GM19193 (cell line): ENCODE data around the gene PPARA.

Experiments
- POLR2A ChIP-seq: IDR thresholded peaks from 4 replicates; pipeline ENCODE4 v1.6.1; 2011; ENCODE audit not compliant: insufficient read depth, insufficient read length; ENCODE audit errors: extremely low read depth

PPARA gene

DNA sequence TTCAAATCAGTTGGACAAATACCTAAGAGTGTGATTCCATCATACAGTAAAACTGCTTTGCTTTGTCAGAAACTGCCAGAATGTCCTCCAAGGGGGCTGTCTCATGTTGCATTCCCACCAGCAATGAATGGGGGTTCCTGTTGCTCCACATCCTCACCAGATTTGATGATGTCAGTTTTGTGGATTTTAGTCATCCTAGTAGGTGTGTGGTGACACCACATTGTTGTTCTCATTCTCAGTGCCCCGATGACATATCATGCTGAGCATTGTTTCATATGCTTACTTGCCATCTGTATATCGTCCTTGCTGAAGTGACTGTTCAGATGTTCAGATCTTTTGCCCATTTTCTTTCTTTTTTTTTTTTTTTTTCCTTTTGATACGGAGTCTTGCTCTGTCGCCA is 62.7 kb downstream of the PPARA start:
- no peak for TF ChIP-seq POLR2A

DNA sequence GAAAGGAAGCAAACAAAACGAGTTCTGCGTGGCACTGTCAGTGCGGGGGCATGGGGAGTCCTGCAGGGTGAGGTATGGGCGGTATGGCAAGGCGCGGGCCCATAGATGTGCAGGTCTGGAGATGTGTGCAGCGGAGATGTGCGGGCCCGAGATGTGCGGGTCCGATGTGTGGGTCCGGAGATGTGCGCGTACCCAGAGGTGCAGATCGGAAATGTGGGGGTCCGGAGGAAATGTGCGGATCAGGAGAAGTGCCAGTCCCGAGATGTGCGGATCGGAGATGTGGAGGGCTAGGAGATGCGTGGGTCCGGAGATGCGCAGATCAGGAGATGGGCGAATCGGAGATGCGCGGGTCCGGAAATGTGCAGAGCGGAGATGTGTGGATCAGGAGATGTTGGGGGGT is 63.8 kb downstream of the PPARA start:
- TF ChIP-seq POLR2A, result no peak

DNA sequence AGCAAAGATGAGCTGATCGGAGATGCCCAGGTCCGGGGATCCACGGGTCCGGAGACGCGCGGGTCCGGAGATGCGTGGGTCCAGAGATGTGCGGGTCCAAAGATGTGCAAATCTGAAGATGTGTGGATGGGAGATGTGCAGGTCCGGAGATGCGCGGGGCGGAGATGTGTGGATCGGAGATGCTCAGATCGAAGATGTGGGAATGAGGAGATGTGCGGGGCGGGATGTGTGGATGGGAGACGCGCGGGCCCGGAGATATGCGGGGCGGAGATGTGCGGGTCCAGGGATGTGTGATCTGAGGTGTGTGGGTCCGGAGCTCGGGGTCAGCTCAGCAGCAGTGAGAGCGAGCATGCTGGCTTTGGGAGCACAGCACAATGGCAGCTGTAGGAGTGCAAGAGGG is 64.3 kb downstream of the PPARA start:
- TF ChIP-seq POLR2A, result no peak

DNA sequence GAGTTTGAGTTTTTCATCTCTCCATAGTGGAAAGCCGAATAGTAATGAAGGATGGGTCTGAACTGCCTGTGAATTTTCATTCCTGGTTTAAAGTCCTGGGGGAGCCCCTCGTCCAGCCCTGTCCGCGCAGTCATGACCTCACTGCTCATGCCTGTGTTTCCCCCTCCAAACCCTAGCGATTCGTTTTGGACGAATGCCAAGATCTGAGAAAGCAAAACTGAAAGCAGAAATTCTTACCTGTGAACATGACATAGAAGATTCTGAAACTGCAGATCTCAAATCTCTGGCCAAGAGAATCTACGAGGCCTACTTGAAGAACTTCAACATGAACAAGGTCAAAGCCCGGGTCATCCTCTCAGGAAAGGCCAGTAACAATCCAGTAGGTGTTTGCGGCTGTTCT is 69.3 kb downstream of the PPARA start:
- no peak for TF ChIP-seq POLR2A

DNA sequence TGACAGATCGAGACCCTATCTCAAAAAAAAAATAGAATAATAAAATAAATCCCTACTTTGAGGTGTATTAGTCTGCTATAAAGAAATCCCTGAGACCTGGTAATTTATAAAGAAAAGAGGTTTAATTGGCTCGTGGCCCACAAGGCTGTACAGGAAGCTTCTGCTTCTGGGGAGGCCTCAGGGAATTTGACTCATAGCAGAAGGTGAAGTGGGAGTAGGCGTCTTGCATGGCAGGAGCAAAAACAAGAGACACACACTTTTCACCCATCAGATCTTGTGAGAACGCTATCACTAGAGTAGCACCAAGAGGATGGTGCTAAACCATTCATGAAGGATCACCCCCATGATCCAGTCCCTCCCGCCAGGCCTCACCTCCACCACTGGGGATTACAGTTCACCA is 70.6 kb downstream of the PPARA start:
- TF ChIP-seq POLR2A, result no peak

DNA sequence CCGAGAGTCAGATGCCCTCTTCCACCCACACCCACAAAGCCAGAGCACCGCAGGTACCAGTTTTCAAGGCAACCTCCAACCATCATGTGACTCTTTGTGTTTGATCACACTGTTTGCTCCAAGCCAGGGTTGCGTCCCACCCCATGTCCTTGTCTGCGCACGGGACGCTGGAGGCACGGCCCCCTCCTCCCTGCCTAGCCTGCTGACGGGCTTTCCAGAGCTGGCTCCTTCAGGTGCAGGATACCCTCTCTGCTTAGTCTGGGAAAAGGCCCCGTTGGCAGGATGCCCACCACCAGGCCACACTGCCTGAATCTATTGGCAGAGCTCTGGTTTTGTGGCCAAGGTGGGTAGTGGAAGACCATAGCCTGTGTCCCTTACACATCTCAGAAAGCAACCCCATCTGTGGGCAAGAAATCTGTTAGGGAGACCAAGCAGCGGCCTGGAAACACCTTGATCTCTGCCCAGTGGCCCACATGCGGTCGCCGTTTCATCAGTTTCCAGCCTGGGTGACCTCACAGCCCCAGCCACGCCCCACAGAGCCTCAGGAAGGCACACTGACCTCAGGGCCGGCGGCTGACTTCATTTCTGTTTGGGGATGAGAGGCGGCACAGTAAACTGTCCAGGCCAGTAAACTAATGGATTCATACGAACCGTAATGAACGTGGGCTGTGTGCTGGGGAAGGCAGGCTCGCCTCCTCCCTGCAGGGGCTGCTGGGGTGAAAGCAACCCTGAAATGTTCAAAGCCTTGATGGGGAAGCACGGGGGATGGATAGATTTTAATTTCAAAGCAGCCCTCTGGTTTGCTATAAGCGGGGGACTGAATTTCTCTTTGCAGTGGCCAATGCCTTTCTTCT is 73.9 kb downstream of the PPARA start:
- no peak for TF ChIP-seq POLR2A

DNA sequence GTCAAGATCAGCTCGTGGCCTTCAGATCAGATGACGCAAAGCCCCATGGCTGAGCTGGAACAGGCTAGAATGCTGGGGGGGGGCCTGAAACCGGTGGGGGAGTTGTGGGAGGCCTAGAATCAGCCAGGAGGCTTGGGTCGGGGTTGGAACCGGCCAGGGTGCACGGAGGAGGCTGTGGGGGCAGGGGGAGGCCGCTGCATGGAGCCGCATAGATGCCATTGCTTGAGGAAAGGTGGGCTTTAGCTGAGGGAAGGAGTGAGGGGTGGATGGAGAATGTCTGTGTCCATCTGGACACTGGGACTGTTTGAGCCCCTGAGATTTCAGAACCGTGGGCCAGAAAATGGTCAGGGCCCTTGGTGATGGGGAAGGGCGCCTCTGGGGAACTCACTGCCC is 74.6 kb downstream of the PPARA start:
- no peak for TF ChIP-seq POLR2A

DNA sequence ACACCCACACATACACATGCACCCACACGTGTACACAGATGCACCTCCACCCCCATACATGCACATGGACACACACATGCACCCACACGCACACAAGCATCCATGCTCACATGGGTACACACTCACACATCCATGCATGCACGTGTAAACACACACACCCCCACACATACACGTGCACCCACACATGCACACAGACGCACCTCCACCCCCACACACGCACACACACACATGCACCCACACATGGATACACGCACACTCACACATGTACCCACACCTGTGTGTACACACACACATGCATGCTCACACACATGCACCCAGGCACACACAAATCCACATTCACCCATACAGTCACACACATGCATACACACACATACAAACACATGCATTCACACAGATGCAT is 75.3 kb downstream of the PPARA start:
- no peak for TF ChIP-seq POLR2A

DNA sequence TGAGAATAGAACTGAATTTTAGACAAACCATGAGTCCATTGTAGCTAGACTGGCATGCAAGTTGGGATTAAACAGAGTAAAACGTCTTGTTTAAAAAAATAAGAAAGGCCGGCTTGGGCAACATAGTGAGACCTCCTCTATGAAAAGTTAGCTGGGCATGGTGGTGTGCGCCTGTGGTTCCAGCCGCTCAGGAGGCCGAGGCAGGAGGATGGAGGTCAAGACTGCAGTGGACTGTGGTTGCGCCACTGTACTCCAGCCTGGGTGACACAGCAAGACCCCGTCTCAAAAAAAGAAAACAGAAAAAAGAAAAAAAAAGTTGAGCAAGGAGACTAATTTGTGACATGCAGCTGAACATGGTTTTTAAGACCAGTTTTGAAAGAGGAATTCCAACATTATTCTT is 76.3 kb downstream of the PPARA start:
- no peak for TF ChIP-seq POLR2A

DNA sequence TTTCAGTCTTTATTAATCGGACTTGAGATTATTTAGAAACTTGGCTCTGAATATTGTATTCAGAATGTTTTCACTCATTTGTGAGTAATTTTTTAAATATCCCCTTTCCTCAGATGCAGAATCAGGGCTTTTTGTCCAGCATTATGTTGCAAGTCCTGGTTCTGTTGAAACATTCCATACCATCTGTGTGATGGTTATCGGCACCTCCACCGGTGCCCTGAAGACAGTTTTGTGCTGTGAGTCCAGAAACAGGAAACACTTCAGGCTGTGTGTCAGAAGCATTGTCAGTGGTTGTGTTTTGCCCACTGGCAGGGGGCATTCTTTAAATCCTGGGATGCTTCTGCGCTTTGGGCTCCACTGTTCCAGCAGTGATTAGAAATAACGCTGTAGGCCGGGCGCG is 79.4 kb downstream of the PPARA start:
- no peak for TF ChIP-seq POLR2A

DNA sequence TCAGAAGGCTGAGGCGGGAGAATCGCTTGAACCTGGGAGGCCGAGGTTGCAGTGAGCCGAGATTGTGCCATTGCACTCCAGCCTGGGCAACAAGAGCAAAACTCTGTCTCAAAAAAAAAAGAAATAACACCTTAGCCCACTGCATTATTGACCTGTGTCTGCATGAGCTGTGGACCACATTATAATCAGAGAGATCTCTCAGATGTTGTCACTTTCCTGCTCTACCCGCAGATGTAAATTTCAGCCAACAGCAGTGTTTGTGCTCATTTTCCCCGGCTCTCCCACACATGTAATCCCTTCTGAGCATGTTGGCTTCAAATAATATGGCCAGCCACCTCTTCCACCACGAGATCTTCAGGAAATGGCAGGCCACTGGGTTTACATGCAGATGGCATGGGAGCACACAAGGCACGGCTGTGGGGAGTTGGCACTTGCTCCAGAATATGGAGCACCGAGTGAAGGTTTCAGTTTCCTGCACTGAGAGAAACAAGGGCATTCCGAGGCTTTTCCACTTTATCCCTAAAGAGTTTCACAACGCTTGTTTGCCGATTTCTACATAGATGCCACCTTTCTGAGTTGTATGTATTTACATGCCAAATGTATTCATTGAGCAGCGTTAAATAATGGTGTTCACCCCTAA is 80.1 kb downstream of the PPARA start:
- TF ChIP-seq POLR2A, result no peak

DNA sequence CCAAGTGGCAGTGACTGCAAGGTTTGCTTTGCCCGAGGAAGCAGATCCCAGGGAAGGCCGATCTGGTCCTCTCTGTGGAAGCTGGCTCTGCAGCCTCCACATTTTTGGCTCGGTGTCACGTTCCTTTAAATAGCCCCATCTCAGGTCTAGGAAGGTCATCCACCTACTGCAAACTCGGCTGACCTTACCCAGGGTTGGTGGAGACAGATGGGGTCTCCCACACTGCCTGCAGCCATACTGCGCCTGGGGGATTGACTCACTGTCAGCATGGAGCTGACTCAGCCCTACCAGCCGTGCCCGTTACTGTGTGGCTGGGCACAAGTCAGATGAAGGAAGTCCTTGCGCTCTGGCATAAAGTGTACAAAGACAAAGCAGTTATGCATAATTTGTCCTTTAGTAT is 82.9 kb downstream of the PPARA start:
- no peak for TF ChIP-seq POLR2A

DNA sequence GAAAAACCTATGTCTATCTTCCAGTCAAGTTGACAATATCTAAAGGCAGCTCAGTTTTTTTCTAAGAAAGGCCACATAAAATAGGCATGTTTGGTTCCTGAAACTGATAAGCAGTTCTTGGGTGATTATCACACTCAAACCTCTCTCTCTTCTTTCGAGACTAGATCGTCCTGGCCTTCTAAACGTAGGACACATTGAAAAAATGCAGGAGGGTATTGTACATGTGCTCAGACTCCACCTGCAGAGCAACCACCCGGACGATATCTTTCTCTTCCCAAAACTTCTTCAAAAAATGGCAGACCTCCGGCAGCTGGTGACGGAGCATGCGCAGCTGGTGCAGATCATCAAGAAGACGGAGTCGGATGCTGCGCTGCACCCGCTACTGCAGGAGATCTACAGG is 84.6 kb downstream of the PPARA start:
- TF ChIP-seq POLR2A, result no peak

DNA sequence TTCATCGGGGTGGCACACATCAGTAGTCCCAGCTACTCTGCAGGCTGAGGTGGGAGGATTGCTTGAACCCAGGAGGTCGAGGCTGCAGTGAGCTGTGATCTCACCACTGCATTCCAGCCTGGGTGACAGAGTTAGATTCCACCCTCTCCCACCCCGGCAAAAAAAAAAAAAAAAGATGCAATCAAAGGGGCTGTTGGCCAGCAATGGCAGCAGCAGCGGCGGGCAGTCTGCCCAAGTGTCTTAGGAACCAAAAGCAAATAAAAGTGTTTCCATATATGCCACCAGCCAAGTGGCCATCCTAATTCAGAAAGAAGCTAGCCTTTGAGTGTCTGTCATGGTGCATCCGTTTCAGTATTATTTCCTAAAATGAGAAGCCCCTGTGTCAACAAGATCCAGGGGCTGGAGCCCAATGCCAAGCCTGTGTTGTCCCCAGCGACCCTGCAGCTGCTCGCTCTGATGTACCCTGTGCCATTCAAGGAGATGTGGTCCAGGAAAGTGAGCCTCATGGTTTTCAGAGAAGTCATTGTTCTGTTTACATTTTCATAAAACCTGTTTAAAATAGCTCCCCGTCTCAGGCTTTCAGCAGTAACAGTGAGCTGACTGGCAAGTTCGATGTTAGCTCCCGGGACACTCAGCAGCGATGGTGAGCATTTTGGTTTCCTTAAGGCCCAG is 87.3 kb downstream of the PPARA start:
- TF ChIP-seq POLR2A, result no peak

DNA sequence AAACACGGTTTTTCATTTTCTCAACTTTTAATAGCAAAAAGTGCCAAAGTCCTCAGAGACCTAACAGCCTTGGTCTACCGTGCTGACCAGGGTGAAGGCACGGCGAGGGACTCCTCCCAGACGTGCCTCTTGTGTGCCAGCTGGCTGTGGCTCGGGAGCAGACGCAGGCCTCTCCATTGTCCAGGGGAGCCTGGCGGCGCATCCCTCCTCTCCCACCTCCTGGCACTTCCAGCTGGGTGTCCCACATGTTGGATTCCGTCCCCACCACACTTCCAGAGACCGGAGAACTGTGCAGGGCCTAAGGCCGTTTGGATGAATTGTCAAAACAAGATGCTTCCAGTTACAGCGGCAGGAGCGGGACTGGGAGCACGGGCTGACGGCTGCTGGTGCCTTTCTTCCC is 88.2 kb downstream of the PPARA start:
- no peak for TF ChIP-seq POLR2A

DNA sequence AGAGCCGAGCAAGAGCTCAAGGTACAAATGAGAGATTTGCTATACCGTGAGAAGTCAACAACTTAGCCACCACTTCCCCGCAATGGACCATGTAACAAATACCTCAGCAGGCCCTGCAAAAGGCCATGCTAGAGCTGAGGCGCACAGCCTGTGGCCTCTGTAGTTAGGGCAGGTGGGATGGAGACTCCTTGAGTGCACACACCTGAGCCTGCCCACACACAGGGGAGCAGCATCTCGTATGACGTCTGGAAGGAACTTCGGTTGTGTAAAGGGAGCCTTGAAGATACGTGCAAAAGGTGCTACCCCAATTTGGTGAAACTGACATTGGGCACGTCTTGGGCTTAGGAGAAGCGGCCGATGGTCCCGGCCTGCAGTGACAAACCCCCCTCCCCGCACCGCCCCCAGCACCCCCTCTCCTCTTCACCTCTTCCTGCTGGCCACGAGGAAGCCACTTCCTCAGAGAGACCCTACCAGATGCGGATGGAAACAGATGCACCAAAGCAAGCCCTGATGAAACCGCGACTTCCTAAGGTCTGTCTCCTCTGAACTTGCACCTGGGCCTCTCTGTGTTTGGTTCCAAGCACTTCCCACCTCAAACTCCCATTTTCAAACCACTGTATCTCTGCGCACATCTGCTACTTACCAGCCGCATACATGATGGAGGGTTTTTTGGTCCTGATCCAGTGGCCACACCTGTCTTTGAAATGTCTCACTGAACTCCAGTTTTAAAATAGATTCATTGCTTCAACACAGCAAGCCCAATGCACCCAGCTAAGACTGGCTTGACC is 89.1 kb downstream of the PPARA start:
- TF ChIP-seq POLR2A, result no peak

DNA sequence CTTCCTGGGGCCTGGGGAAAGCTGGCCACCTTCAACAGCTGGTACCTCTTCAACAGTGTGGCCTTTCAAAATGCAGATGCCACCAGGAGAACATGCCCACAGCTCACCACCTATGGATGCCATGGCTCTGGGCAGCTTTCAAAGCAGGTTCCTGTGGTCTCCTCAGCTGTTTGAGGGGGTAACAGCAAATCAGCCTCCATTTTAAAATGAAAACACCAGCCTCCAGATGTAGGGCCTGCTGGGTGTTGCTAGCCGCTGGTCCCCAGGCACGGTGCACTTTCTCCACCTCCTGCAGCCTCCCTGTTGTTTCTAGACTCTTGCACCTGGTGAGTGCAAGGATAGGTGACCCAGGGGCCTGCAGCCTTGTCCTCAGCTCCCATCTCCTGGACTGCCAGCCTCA is 89.7 kb downstream of the PPARA start:
- TF ChIP-seq POLR2A, result no peak
